ENCODE measurements around the gene MYO3B. TPM values are rescaled to one million over a fixed set of nuclear protein-coding genes. Genes with fewer than 3 reads are reported as not detected.

MYO3B gene
- total and polyA plus RNA-seq, 2 of the 8 experiments (the other 6 are each of a cell fraction or from before 2014, with no cell fraction given), result 0.17 to 0.19 TPM

DNA sequence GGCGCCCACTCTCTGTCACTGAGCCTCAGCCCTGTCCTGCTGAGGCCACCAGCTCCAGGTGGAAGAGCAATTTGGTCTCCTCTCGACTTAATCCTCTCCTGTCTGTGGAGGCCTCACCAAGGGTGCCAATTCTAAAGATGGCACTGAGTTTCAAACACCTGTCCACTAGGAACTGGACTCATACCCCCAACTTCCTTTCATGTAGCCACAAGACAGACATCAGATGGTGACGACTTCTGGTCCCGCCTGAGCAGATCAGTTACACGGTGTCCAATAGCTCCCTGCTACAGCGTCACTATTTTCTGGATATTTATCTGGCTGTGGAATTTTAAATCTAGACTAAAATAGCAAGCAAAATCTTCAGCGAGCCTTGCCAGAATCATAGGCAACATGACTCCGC lies 512.7 kb downstream of the MYO3B start (continued):
- TF ChIP-seq, protein P1, sequence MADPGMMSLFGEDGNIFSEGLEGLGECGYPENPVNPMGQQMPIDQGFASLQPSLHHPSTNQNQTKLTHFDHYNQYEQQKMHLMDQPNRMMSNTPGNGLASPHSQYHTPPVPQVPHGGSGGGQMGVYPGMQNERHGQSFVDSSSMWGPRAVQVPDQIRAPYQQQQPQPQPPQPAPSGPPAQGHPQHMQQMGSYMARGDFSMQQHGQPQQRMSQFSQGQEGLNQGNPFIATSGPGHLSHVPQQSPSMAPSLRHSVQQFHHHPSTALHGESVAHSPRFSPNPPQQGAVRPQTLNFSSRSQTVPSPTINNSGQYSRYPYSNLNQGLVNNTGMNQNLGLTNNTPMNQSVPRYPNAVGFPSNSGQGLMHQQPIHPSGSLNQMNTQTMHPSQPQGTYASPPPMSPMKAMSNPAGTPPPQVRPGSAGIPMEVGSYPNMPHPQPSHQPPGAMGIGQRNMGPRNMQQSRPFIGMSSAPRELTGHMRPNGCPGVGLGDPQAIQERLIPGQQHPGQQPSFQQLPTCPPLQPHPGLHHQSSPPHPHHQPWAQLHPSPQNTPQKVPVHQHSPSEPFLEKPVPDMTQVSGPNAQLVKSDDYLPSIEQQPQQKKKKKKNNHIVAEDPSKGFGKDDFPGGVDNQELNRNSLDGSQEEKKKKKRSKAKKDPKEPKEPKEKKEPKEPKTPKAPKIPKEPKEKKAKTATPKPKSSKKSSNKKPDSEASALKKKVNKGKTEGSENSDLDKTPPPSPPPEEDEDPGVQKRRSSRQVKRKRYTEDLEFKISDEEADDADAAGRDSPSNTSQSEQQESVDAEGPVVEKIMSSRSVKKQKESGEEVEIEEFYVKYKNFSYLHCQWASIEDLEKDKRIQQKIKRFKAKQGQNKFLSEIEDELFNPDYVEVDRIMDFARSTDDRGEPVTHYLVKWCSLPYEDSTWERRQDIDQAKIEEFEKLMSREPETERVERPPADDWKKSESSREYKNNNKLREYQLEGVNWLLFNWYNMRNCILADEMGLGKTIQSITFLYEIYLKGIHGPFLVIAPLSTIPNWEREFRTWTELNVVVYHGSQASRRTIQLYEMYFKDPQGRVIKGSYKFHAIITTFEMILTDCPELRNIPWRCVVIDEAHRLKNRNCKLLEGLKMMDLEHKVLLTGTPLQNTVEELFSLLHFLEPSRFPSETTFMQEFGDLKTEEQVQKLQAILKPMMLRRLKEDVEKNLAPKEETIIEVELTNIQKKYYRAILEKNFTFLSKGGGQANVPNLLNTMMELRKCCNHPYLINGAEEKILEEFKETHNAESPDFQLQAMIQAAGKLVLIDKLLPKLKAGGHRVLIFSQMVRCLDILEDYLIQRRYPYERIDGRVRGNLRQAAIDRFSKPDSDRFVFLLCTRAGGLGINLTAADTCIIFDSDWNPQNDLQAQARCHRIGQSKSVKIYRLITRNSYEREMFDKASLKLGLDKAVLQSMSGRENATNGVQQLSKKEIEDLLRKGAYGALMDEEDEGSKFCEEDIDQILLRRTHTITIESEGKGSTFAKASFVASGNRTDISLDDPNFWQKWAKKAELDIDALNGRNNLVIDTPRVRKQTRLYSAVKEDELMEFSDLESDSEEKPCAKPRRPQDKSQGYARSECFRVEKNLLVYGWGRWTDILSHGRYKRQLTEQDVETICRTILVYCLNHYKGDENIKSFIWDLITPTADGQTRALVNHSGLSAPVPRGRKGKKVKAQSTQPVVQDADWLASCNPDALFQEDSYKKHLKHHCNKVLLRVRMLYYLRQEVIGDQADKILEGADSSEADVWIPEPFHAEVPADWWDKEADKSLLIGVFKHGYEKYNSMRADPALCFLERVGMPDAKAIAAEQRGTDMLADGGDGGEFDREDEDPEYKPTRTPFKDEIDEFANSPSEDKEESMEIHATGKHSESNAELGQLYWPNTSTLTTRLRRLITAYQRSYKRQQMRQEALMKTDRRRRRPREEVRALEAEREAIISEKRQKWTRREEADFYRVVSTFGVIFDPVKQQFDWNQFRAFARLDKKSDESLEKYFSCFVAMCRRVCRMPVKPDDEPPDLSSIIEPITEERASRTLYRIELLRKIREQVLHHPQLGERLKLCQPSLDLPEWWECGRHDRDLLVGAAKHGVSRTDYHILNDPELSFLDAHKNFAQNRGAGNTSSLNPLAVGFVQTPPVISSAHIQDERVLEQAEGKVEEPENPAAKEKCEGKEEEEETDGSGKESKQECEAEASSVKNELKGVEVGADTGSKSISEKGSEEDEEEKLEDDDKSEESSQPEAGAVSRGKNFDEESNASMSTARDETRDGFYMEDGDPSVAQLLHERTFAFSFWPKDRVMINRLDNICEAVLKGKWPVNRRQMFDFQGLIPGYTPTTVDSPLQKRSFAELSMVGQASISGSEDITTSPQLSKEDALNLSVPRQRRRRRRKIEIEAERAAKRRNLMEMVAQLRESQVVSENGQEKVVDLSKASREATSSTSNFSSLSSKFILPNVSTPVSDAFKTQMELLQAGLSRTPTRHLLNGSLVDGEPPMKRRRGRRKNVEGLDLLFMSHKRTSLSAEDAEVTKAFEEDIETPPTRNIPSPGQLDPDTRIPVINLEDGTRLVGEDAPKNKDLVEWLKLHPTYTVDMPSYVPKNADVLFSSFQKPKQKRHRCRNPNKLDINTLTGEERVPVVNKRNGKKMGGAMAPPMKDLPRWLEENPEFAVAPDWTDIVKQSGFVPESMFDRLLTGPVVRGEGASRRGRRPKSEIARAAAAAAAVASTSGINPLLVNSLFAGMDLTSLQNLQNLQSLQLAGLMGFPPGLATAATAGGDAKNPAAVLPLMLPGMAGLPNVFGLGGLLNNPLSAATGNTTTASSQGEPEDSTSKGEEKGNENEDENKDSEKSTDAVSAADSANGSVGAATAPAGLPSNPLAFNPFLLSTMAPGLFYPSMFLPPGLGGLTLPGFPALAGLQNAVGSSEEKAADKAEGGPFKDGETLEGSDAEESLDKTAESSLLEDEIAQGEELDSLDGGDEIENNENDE (IDR thresholded peaks at IDR 0.05; ENCODE audit: insufficient replicate concordance, low read length), result no peak
- TF ChIP-seq CBX5 (IDR thresholded peaks at IDR 0.05; ENCODE audit: low read depth, low read length), result no peak
- TF ChIP-seq ASH2L (IDR thresholded peaks at IDR 0.05; ENCODE audit: low read length), result no peak
- no peak for TF ChIP-seq POU5F1 (IDR thresholded peaks at IDR 0.05; ENCODE audit: low read depth, low read length)
- TF ChIP-seq SIX5 (IDR thresholded peaks at IDR 0.05; ENCODE audit: low read depth, low read length), result no peak
- TF ChIP-seq RBBP5 (IDR thresholded peaks at IDR 0.05; ENCODE audit: borderline replicate concordance, low read depth, low read length), result no peak
- TF ChIP-seq HDAC6 (IDR thresholded peaks at IDR 0.05; ENCODE audit: low read depth, low read length), result no peak
- no peak for TF ChIP-seq HDAC2 (IDR thresholded peaks at IDR 0.05; ENCODE audit: borderline replicate concordance in 1 of 2, low read depth in 2 of 2, low read length in 2 of 2)
- no peak for TF ChIP-seq ZNF274 (IDR thresholded peaks at IDR 0.05; ENCODE audit: borderline replicate concordance, extremely low read depth, low read length)
